NCI-H1436 (cell line): ENCODE measurements around the gene CCDC144A.
"Not testable (repeated sequence)": the region's sequence is repeated elsewhere in the genome, so short reads cannot be mapped to it uniquely, and the experiment has no call there.

ENCODE experiments used
- DNase-seq: peaks from one replicate; lab custom pipeline; 2025; lab: John Stamatoyannopoulos, UW

The CCDC144A gene

DNA sequence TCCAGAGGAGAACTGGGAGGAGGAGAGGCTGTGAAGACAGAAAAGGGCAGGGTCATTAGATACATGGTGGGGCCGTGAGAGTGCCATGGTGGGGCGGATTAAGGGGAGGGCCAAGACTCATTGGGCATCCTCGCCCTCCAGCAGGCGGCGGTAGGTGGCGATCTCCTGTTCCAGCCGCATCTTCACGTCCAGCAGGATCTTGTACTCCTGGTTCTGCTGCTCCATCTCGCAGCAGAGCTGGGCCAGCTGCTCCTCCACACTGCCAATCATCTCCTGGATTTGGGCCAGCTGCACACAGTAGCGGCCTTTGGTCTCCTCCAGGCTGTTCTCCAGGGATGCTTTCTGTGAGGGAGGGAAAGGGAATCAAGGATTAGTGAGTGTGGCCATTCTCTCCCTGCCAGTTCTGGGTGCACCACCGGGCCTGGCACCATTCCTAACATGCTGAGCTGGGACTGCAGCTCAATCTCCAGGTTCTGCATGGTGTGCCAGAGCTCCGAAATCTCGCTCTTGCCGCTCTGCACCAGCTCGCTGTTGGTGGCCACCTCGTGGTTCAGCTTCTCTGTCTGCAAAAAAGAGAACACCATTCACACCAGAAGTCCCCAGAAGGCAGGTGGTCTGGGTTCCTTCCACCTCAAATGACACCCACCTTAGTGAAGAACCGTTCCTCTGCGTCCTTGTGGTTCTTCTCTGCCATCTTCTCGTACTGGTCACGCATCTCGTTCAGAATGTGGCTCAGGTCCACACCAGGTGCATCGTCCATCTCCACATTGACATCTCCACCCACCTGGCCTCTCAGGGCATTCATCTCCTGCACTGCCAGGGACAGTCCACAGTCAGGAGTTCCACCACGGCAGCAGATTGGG lies 129.0 kb downstream of the CCDC144A start:
- DNase-seq: no peak

GRCh38 chr17:16820161-16820877 lies 130.3 kb downstream of the CCDC144A start:
- DNase-seq: no peak

DNA sequence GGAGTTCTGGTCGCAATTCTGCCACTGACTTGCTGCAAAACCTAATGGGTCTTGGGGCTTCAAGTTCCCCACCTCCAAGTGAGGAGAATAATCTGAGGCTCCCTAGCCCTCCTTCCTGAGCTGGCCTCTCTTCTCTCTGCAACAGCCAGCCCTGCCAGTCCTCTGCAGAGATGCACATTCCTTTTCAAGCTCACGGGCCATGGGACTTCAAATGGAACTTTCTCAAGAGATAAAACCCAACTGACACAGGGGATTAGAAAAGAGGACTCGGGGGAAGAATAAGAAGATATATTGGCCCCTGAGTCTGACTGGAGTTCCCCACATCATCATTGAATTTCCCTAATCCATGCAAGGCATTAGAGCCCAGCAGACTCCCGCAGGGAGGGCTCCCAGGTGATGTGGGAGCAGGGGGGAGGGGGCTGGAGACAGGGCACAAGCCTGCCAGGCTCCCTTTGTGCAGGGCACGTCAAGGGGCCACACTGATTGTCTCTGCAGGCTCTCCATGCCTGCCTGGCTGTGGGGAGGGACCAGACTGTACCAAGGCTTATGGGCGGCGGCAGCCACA lies 131.0 kb downstream of the CCDC144A start:
- no peak for DNase-seq

DNA sequence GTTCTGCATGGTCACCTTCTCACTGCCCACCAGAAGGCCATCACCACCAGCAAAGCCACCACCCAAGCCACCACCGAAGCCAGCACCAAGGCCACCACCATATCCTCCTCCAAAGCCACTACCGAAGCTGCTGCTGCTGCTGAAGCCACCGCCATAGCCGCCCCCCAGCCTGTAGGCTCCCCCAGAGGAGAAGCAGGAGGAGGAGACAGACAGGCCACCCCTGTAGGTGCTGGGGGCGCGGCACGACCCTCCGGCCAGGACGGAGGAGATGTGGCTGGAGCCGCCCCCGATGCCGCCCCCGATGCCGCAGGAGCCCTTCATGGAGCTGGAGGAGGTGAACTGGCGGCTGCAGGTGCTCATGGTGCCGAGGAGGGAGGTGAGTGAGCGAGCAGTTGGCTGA lies 132.1 kb downstream of the CCDC144A start:
- DNase-seq: not testable (repeated sequence)

DNA sequence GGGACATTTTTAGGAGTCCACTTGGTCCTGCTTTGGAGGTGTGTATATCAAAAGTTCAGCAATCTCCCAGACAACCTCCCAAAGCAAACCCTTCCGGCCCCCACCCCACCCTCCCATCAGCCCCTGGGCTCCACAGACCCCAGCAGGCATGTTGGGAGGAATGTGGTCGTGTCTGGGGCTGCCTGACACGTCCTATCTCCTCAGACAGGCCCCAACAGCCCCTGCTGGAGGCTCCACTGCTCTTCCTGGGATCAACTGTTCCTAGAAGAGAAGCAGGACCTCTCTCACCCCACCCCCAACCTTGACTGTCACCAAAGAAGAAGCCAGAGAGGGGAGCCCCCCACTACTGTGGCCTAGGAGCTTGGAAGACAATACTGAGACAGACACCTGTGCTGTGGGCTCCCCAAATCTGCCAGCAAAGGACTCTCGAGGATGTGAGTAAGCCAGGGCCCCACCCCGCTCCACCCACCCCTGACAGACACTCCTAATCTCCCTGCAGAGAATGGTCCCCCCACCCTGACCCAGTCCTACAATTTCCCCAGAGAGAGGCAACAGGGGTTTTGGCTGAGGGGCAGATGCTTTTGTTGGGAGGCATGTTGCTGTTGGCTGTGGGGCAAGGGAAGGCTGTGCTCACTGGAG lies 133.8 kb downstream of the CCDC144A start:
- DNase-seq: not testable (repeated sequence)
